ENCODE data around the gene TMEM225.

TMEM225 gene

DNA sequence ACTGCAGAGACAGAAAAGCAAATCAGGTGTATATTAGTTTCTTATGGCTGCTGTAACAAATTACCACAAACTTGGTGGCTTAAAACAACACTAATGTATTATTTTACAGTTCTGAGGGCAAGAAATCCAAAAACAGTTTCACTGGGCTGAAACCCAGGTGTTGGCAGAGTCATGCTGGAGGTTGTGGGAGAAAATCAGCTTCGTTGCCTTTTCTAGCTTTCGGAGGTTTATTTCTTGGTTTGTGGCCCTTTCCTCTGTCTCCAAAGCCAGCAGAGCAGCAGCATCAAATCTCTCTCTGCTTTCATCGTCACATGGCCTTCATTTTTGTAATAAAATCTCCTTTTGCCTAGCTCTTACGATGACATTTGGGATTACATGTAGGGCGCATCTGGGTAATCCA is 46.3 kb downstream of the TMEM225 start:
- Histone ChIP-seq H3K4me3 (ENCODE audit: low read length, poor library complexity, severe bottlenecking) (no peak overlapping the region), H3K4me2 (ENCODE audit: low read depth, low read length, poor library complexity, severe bottlenecking) (no peak overlapping the region), H3K27me3 (ENCODE audit: insufficient read depth, low read length, poor library complexity, severe bottlenecking) (no peaks in the 10 kb centered on the region), H2AFZ (ENCODE audit: low read length) (no peak overlapping the region), H3F3A (ENCODE audit: low read depth) (no peaks in the 10 kb centered on the region), H4K20me1 (ENCODE audit: insufficient read depth, low read length, poor library complexity, severe bottlenecking) (no peaks in the 10 kb centered on the region), H3K9me2 (replicated peaks; ENCODE audit: low read depth, low read length) (no peaks in the 10 kb centered on the region), H3K4me1 (ENCODE audit: insufficient read depth, low read length, poor library complexity, severe bottlenecking) (no peaks in the 10 kb centered on the region), H3K9ac (ENCODE audit: low read depth, low read length, poor library complexity, severe bottlenecking) (no peak overlapping the region), H3K79me2 (ENCODE audit: insufficient read depth, low read length) (no peaks in the 10 kb centered on the region), H3K9me3 (ENCODE audit: insufficient read depth, low read depth, low read length) (no peaks in the 10 kb centered on the region), H3K36me3 (ENCODE audit: insufficient read depth, low read length) (no peaks in the 10 kb centered on the region)
- no peak for TF ChIP-seq EZH2phosphoT487 (IDR thresholded peaks at IDR 0.05; ENCODE audit: borderline replicate concordance)
- TF ChIP-seq, protein P1, sequence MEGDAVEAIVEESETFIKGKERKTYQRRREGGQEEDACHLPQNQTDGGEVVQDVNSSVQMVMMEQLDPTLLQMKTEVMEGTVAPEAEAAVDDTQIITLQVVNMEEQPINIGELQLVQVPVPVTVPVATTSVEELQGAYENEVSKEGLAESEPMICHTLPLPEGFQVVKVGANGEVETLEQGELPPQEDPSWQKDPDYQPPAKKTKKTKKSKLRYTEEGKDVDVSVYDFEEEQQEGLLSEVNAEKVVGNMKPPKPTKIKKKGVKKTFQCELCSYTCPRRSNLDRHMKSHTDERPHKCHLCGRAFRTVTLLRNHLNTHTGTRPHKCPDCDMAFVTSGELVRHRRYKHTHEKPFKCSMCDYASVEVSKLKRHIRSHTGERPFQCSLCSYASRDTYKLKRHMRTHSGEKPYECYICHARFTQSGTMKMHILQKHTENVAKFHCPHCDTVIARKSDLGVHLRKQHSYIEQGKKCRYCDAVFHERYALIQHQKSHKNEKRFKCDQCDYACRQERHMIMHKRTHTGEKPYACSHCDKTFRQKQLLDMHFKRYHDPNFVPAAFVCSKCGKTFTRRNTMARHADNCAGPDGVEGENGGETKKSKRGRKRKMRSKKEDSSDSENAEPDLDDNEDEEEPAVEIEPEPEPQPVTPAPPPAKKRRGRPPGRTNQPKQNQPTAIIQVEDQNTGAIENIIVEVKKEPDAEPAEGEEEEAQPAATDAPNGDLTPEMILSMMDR (conservative IDR thresholded peaks at IDR 0.05; ENCODE audit: low read length) = no peak

- H3K9me3 ChIP-seq (ENCODE audit: insufficient read depth, low read depth, low read length) = no peaks in the 10 kb centered on the region
- no peak overlapping the region for H3K4me3 ChIP-seq (ENCODE audit: low read length, poor library complexity, severe bottlenecking)
- H3K79me2 ChIP-seq (ENCODE audit: insufficient read depth, low read length) = no peaks in the 10 kb centered on the region
- TF ChIP-seq EZH2phosphoT487 (IDR thresholded peaks at IDR 0.05; ENCODE audit: borderline replicate concordance) = no peak
- TF ChIP-seq, protein P1 (conservative IDR thresholded peaks at IDR 0.05; ENCODE audit: low read length) = no peak
- H2AFZ ChIP-seq (ENCODE audit: low read length) = no peak overlapping the region
- no peaks in the 10 kb centered on the region for H4K20me1 ChIP-seq (ENCODE audit: insufficient read depth, low read length, poor library complexity, severe bottlenecking)
- no peaks in the 10 kb centered on the region for H3F3A ChIP-seq (ENCODE audit: low read depth)
- no peaks in the 10 kb centered on the region for H3K27me3 ChIP-seq (ENCODE audit: insufficient read depth, low read length, poor library complexity, severe bottlenecking)
- H3K4me2 ChIP-seq (ENCODE audit: low read depth, low read length, poor library complexity, severe bottlenecking) = no peak overlapping the region
- H3K36me3 ChIP-seq (ENCODE audit: insufficient read depth, low read length) = no peaks in the 10 kb centered on the region
- H3K4me1 ChIP-seq (ENCODE audit: insufficient read depth, low read length, poor library complexity, severe bottlenecking) = no peaks in the 10 kb centered on the region
- no peaks in the 10 kb centered on the region for H3K9me2 ChIP-seq (replicated peaks; ENCODE audit: low read depth, low read length)
- H3K9ac ChIP-seq (ENCODE audit: low read depth, low read length, poor library complexity, severe bottlenecking) = no peak overlapping the region
Measured at GRCh38 chr11:123838659-123839058, 46.8 kb downstream of the TMEM225 start.

- H3K4me1 ChIP-seq (ENCODE audit: insufficient read depth, low read length, poor library complexity, severe bottlenecking) = no peaks in the 10 kb centered on the region
- no peaks in the 10 kb centered on the region for H3K36me3 ChIP-seq (ENCODE audit: insufficient read depth, low read length)
- H3K4me3 ChIP-seq (ENCODE audit: low read length, poor library complexity, severe bottlenecking) = no peak overlapping the region
- no peaks in the 10 kb centered on the region for H3K9me3 ChIP-seq (ENCODE audit: insufficient read depth, low read depth, low read length)
- no peaks in the 10 kb centered on the region for H3F3A ChIP-seq (ENCODE audit: low read depth)
- no peaks in the 10 kb centered on the region for H4K20me1 ChIP-seq (ENCODE audit: insufficient read depth, low read length, poor library complexity, severe bottlenecking)
- H2AFZ ChIP-seq (ENCODE audit: low read length) = no peak overlapping the region
- no peaks in the 10 kb centered on the region for H3K27me3 ChIP-seq (ENCODE audit: insufficient read depth, low read length, poor library complexity, severe bottlenecking)
- TF ChIP-seq, protein P1 (conservative IDR thresholded peaks at IDR 0.05; ENCODE audit: low read length) = no peak
- no peak for TF ChIP-seq EZH2phosphoT487 (IDR thresholded peaks at IDR 0.05; ENCODE audit: borderline replicate concordance)
- H3K9ac ChIP-seq (ENCODE audit: low read depth, low read length, poor library complexity, severe bottlenecking) = no peak overlapping the region
- H3K79me2 ChIP-seq (ENCODE audit: insufficient read depth, low read length) = no peaks in the 10 kb centered on the region
- H3K4me2 ChIP-seq (ENCODE audit: low read depth, low read length, poor library complexity, severe bottlenecking) = no peak overlapping the region
- no peaks in the 10 kb centered on the region for H3K9me2 ChIP-seq (replicated peaks; ENCODE audit: low read depth, low read length)
Measured at GRCh38 chr11:123838199-123838598, 47.3 kb downstream of the TMEM225 start.

All from Loucy (cell line).